HEK293 (cell line): ENCODE data around the gene CDH18.

Source experiments
- CTCF ChIA-PET: fragments of 350-600 bp; formaldehyde crosslinking; extraction: SDS; loops from one replicate; lab custom pipeline; 2021; ENCODE audit warnings: antibody characterized with exemption; lab: Yijun Ruan, JAX
- POLR2A ChIA-PET: fragments of 300-600 bp; formaldehyde crosslinking; extraction: SDS; loops from one replicate; lab custom pipeline; 2020; ENCODE audit warnings: antibody characterized with exemption, inconsistent platforms; lab: Yijun Ruan, JAX
- H3K27ac ChIP-seq: fragments of 200-500 bp; sonication (Bioruptor generic); 2 replicates; pipeline ENCODE4 v1.5.1; 2014; ENCODE audit warnings: low read depth, low read length, control low read depth, inconsistent platforms; ENCODE audit errors: extremely low read depth
- H3K36me3 ChIP-seq, 2 experiments: fragments of 200-500 bp in 1 of 2; sonication (Bioruptor generic) in 1 of 2; 1 replicate in 1 of 2; 2 replicates in 1 of 2; pipeline ENCODE4 v1.5.1; 2014 to 2017; ENCODE audit warnings: inconsistent platforms in 2 of 2, low read length in 2 of 2; ENCODE audit not compliant: control insufficient read depth in 2 of 2, insufficient read depth in 1 of 2
- H3K4me1 ChIP-seq: fragments of 200-500 bp; sonication (Bioruptor generic); 2 replicates; pipeline ENCODE4 v1.5.1; 2014; ENCODE audit warnings: mild to moderate bottlenecking, low read length, inconsistent platforms; ENCODE audit not compliant: control insufficient read depth, insufficient read depth
- H3K4me3 ChIP-seq: 2 replicates; pipeline ENCODE4 v1.5.1; 2011; ENCODE audit warnings: low read depth, mild to moderate bottlenecking, control low read depth, low read length, moderate library complexity
- H3K9me3 ChIP-seq: fragments of 200-500 bp; sonication (Bioruptor generic); 2 replicates; pipeline ENCODE4 v1.5.1; 2014; ENCODE audit warnings: low read depth, low read length, inconsistent platforms; ENCODE audit not compliant: control insufficient read depth, insufficient read depth
- ELK4 ChIP-seq: IDR thresholded peaks from 2 replicates; pipeline ENCODE4 v1.6.1; 2011; ENCODE audit warnings: mild to moderate bottlenecking, low read depth, low read length, borderline replicate concordance
- MEIS1 ChIP-seq: sonication (generic); formaldehyde crosslinking; IDR thresholded peaks from 2 replicates; pipeline ENCODE4 v1.8.1; 2022; ENCODE audit warnings: missing genetic modification reagents, mild to moderate bottlenecking, borderline replicate concordance
- SALL2 ChIP-seq: fragments of 450-650 bp; formaldehyde crosslinking; IDR thresholded peaks from 2 replicates; pipeline ENCODE4 v1.5.0; 2017; ENCODE audit warnings: missing biosample characterization, mild to moderate bottlenecking, missing genetic modification characterization, borderline replicate concordance
- TRIM28 ChIP-seq: IDR thresholded peaks from 2 replicates; pipeline ENCODE4 v1.6.1; 2011; ENCODE audit warnings: low read length, control low read depth, borderline replicate concordance
- TSHZ1 ChIP-seq: fragments of 450-650 bp; formaldehyde crosslinking; IDR thresholded peaks from 2 replicates; pipeline ENCODE4 v1.5.1; 2016; ENCODE audit warnings: missing biosample characterization, missing genetic modification characterization, borderline replicate concordance
- ZBTB20 ChIP-seq: fragments of 450-650 bp; formaldehyde crosslinking; IDR thresholded peaks from 2 replicates; pipeline ENCODE4 v1.5.1; 2016; ENCODE audit warnings: missing biosample characterization, missing genetic modification characterization
- ZFP3 ChIP-seq: fragments of 450-650 bp; formaldehyde crosslinking; IDR thresholded peaks from 2 replicates; pipeline ENCODE4 v1.5.1; 2016; ENCODE audit warnings: low read depth, missing biosample characterization, missing genetic modification characterization
- ZNF10 ChIP-seq: fragments of 450-650 bp; formaldehyde crosslinking; IDR thresholded peaks from 2 replicates; pipeline ENCODE4 v1.5.1; 2017; ENCODE audit warnings: missing biosample characterization, missing genetic modification characterization
- ZNF16 ChIP-seq: fragments of 450-650 bp; formaldehyde crosslinking; IDR thresholded peaks from 2 replicates; pipeline ENCODE4 v1.5.1; 2016; ENCODE audit warnings: low read depth, missing biosample characterization, missing genetic modification characterization
- ZNF2 ChIP-seq: fragments of 450-650 bp; formaldehyde crosslinking; IDR thresholded peaks from 2 replicates; pipeline ENCODE4 v1.5.1; 2016; ENCODE audit warnings: missing biosample characterization, missing genetic modification characterization
- ZNF248 ChIP-seq: fragments of 450-650 bp; formaldehyde crosslinking; IDR thresholded peaks from 2 replicates; pipeline ENCODE4 v1.5.1; 2017; ENCODE audit warnings: missing biosample characterization, missing genetic modification characterization
- ZNF302 ChIP-seq: fragments of 450-650 bp; formaldehyde crosslinking; IDR thresholded peaks from 2 replicates; pipeline ENCODE4 v1.5.1; 2016; ENCODE audit warnings: missing biosample characterization, missing genetic modification characterization, low read depth
- ZNF394 ChIP-seq: fragments of 450-650 bp; formaldehyde crosslinking; IDR thresholded peaks from 2 replicates; pipeline ENCODE4 v1.5.1; 2016; ENCODE audit warnings: missing biosample characterization, missing genetic modification characterization, mild to moderate bottlenecking, moderate library complexity, borderline replicate concordance
- ZNF398 ChIP-seq: fragments of 450-650 bp; formaldehyde crosslinking; IDR thresholded peaks from 2 replicates; pipeline ENCODE4 v1.5.1; 2017; ENCODE audit warnings: missing biosample characterization, missing genetic modification characterization
- ZNF404 ChIP-seq: fragments of 450-650 bp; formaldehyde crosslinking; IDR thresholded peaks from 2 replicates; pipeline ENCODE4 v1.5.1; 2017; ENCODE audit warnings: missing biosample characterization, missing genetic modification characterization
- ZNF426 ChIP-seq: fragments of 450-650 bp; formaldehyde crosslinking; IDR thresholded peaks from 2 replicates; pipeline ENCODE4 v1.5.1; 2017; ENCODE audit warnings: missing biosample characterization, missing genetic modification characterization, mild to moderate bottlenecking, inconsistent platforms, moderate library complexity
- ZNF513 ChIP-seq: fragments of 450-650 bp; IDR thresholded peaks from 2 replicates; pipeline ENCODE4 v1.5.1; 2018; ENCODE audit warnings: missing biosample characterization, missing genetic modification characterization
- ZNF629 ChIP-seq: fragments of 450-650 bp; formaldehyde crosslinking; IDR thresholded peaks from 2 replicates; pipeline ENCODE4 v1.5.1; 2017; ENCODE audit warnings: missing biosample characterization, missing genetic modification characterization
- ZNF645 ChIP-seq: fragments of 450-650 bp; formaldehyde crosslinking; IDR thresholded peaks from 2 replicates; pipeline ENCODE4; 2016; ENCODE audit warnings: missing biosample characterization, missing genetic modification characterization
- ZNF654 ChIP-seq: fragments of 450-650 bp; formaldehyde crosslinking; IDR thresholded peaks from 2 replicates; pipeline ENCODE4 v1.5.1; 2016; ENCODE audit warnings: low read depth, missing biosample characterization, missing genetic modification characterization
- ZNF660 ChIP-seq: fragments of 450-650 bp; IDR thresholded peaks from 2 replicates; pipeline ENCODE4 v1.5.1; 2018; ENCODE audit warnings: missing biosample characterization, mild to moderate bottlenecking, missing genetic modification characterization
- ZNF768 ChIP-seq: fragments of 450-650 bp; formaldehyde crosslinking; IDR thresholded peaks from 2 replicates; pipeline ENCODE4 v1.5.1; 2018; ENCODE audit warnings: missing biosample characterization, mild to moderate bottlenecking, missing genetic modification characterization
- ZNF830 ChIP-seq: fragments of 450-650 bp; IDR thresholded peaks from 2 replicates; pipeline ENCODE4 v1.5.0; 2018; ENCODE audit warnings: missing biosample characterization, missing genetic modification characterization, low read depth, mild to moderate bottlenecking, moderate library complexity
- ZSCAN18 ChIP-seq: fragments of 450-650 bp; formaldehyde crosslinking; IDR thresholded peaks from 2 replicates; pipeline ENCODE4 v1.5.1; 2016; ENCODE audit warnings: missing biosample characterization, missing genetic modification characterization

CDH18 gene

GRCh38 chr5:19866090-19866450 lies 121.9 kb downstream of the CDH18 start (continued):
- TF ChIP-seq ZNF394 (tag by site-specific recombination) = no peak
- TF ChIP-seq ZNF830 (tag by site-specific recombination) = no peak
- no peak for TF ChIP-seq ZFP3 (tag by site-specific recombination)
- TF ChIP-seq ZNF660 (tag by site-specific recombination) = no peak
- no peak for TF ChIP-seq ZNF10
- no peak for TF ChIP-seq SALL2 (tag by site-specific recombination)
- no peak for TF ChIP-seq ZNF629
- TF ChIP-seq ZSCAN18 (tag by site-specific recombination) = no peak
- TF ChIP-seq ZNF768 (tag by site-specific recombination) = no peak
- TF ChIP-seq ZNF248 (tag by site-specific recombination) = no peak

GRCh38 chr5:19865336-19866089 lies 122.5 kb downstream of the CDH18 start:
- Histone ChIP-seq H3K27ac (no peak overlapping the region), H3K36me3 (no peaks in the 10 kb centered on the region), H3K9me3 (no peaks in the 10 kb centered on the region), H3K4me3 (no peak overlapping the region), H3K4me1 (peaks cover 3% of the 10 kb centered on the region; the same call in 1 of the 2 replicates)
- ChIA-PET POLR2A (no interaction called here), CTCF (no interaction called here)
- TF ChIP-seq ELK4 (no peak), MEIS1 (CRISPR knock-in tag) (no peak), ZNF830 (tag by site-specific recombination) (no peak), ZBTB20 (tag by site-specific recombination) (no peak), ZNF404 (no peak), ZNF645 (tag by site-specific recombination) (no peak), ZNF16 (no peak), TSHZ1 (tag by site-specific recombination) (no peak), ZNF2 (tag by site-specific recombination) (no peak), ZNF302 (tag by site-specific recombination) (no peak), ZNF654 (tag by site-specific recombination) (no peak), ZNF398 (tag by site-specific recombination) (no peak), ZNF426 (no peak), ZNF768 (tag by site-specific recombination) (no peak), ZNF513 (tag by site-specific recombination) (no peak), TRIM28 (no peak)
